Heart right ventricle (tissue), 16 donors: ENCODE results near the gene RASSF7. TPM values are rescaled to one million over a fixed set of nuclear protein-coding genes. Genes with fewer than 3 reads are reported as not detected.
A peak's percentile ranks its signal among the peaks of the same experiment; 100 is the strongest.

Experiments
- ATAC-seq, 8 donors: fragments of 200-7000 bp; cut with Tn5 transposase; one replicate each; pipeline ENCODE4 v1.9.1; 2020; ENCODE audit warnings: mild to moderate bottlenecking in 8 of 8, moderate library complexity in 8 of 8, moderate number of reproducible peaks in 1 of 8
- DNase-seq, 2 donors: peaks; one replicate each; pipeline ENCODE4 v3.0.0-alpha.2; 2020
- H3K27ac ChIP-seq, 10 donors: fragments of 200-600 bp; sonication (generic) in 2 of 10; one replicate each; pipeline versions ENCODE4 v1.5.0 to v1.8.0; 2020 to 2022; ENCODE audit warnings: mild to moderate bottlenecking in 3 of 10
- H3K27me3 ChIP-seq, 7 donors: fragments of 200-600 bp; one replicate each; pipeline ENCODE4 v1.8.0; 2021 to 2022; ENCODE audit warnings: mild to moderate bottlenecking in 2 of 7
- H3K36me3 ChIP-seq, 9 donors: fragments of 200-600 bp; sonication (generic) in 1 of 9; one replicate each; pipeline versions ENCODE4 v1.5.0 to v1.8.0; 2020 to 2022; ENCODE audit warnings: mild to moderate bottlenecking in 2 of 9
- H3K4me1 ChIP-seq, 9 donors: fragments of 200-600 bp; sonication (generic) in 1 of 9; one replicate each; pipeline versions ENCODE4 v1.5.0 to v1.8.0; 2020 to 2022; ENCODE audit warnings: mild to moderate bottlenecking in 4 of 9
- H3K4me3 ChIP-seq, 10 donors: fragments of 200-600 bp; sonication (generic) in 2 of 10; one replicate each; pipeline versions ENCODE4 v1.5.0 to v1.8.0; 2020 to 2022; ENCODE audit warnings: mild to moderate bottlenecking in 7 of 10, moderate library complexity in 2 of 10
- H3K9me3 ChIP-seq, 11 donors: fragments of 200-600 bp in 10 of 11; sonication (generic) in 2 of 11; one replicate each; pipeline versions ENCODE4 v1.5.0 to v1.8.0; 2013 to 2022; ENCODE audit warnings: mild to moderate bottlenecking in 2 of 11, control low read depth in 1 of 11, moderate library complexity in 1 of 11
- CTCF ChIP-seq, 9 donors: fragments of 200-600 bp; sonication (generic) in 2 of 9; IDR thresholded peaks; one replicate each; pipeline versions ENCODE4 v1.5.0 to v1.8.0; 2021 to 2022; ENCODE audit warnings: antibody characterized with exemption in 9 of 9, mild to moderate bottlenecking in 5 of 9, moderate library complexity in 1 of 9
- WGBS, 2 donors: extraction: QIAGEN DNeasy Blood & Tissue Kit; methylation state at CpG; one replicate each; pipeline ENCODE4 v1.1.7; 2013; ENCODE audit warnings: inconsistent platforms in 1 of 2; 5-methylcytosine and 5-hydroxymethylcytosine counted together
- intact Hi-C, 10 donors: fragments of 100-400 bp; cut with DNase I; formaldehyde crosslinking; loops; one replicate each; pipeline versions ENCODE4 v1.11.1 to v1.14.2; 2022
- long read RNA-seq, 3 donors: library from polyadenylated mRNA; unstranded; transcript quantifications; one replicate each; pipeline ENCODE4 v2.0.0, GENCODE V29; 2020 to 2021
- polyA plus RNA-seq, 2 donors: library from polyadenylated mRNA; stranded (reverse); fragments of 200-250 nt; gene quantifications; one replicate each; pipeline ENCODE4 v1.2.3, GENCODE V29; 2013
- total RNA-seq, 10 donors: library from RNA; stranded (reverse); fragmentation: NEBNext Ultra II Directional in 3 of 10; extraction: Animal tissue kit (Norgen Biotek cat#: 25700) in 3 of 10; gene quantifications; one replicate each; pipeline versions ENCODE4 v1.2.1 to v1.2.4, GENCODE V29; 2021 to 2023
- donor health status: Arrhythmogenic right ventricular cardiomyopathy.
- donor health status: ischemic (EF 13 %, LVEDD 7.1; RV severe dilation, severe dysfunction).
- donor health status: healthy with polysubstance abuse.
- donor health status: DM: no; HTN: yes; CAD: no.
- donor health status: DM: no; HTN: no; CAD: no.
- donor health status: ischemic (EF 25% LVEDD 6.9; RV normal size, moderate dysfunction).
- donor health status: ischemic (EF 25% LVEDD 5.7; RV mildly dilated, moderate dysfunction).
- donor health status: healthy.
- donor health status: DM: yes; HTN: yes; CAD: no.
- donor health status: Ischemic cardiomyopathy.
- donor health status: ischemic (EF 35%, LVEDD 5.7; RV mildly dilated, moderate dysfunction).
- donor health status: nonischemic (EF 11% LVEDD 7.7; RV severe dilation, severe dysfunction).
- donor health status: DM: yes; HTN: yes; CAD: no.
- donor health status: PGD.
- donor health status: ischemic (EF 29% LVEDD 5.4; RV normal size, mild dysfunction).
- donor health status: nonischemic (EF 23%, LVEDD 6.1; RV moderate dilation, normal function).

Gene RASSF7
- total RNA-seq (1 to 10 TPM in 9 of 10 donors, under 1 TPM in 1; 0.96 to 4.0 (median 2.1) TPM), polyA plus RNA-seq (10 to 100 TPM in 1 of 2 donors, 1 to 10 TPM in 1; 6.9 to 14.2 TPM)
- long read RNA-seq, donor 1, transcript RASSF7-201 (4 exons, 1,731 nt): major isoform, 6 of 15 reads
- long read RNA-seq, donor 1, partial matches to known transcripts: 2 of 15 reads
- long read RNA-seq, donor 1, other reads (novel, unspliced or antisense): 6 of 15 reads
- long read RNA-seq, donor 2, transcript RASSF7-201 (4 exons, 1,731 nt): major isoform, 9 of 15 reads
- long read RNA-seq, donor 2, partial matches to known transcripts: 2 of 15 reads
- long read RNA-seq, donor 2, other reads (novel, unspliced or antisense): 4 of 15 reads
- long read RNA-seq, donor 3, partial matches to known transcripts: 0 of 5 reads
- long read RNA-seq, donor 3, other reads (novel, unspliced or antisense): 1 of 5 reads

DNA sequence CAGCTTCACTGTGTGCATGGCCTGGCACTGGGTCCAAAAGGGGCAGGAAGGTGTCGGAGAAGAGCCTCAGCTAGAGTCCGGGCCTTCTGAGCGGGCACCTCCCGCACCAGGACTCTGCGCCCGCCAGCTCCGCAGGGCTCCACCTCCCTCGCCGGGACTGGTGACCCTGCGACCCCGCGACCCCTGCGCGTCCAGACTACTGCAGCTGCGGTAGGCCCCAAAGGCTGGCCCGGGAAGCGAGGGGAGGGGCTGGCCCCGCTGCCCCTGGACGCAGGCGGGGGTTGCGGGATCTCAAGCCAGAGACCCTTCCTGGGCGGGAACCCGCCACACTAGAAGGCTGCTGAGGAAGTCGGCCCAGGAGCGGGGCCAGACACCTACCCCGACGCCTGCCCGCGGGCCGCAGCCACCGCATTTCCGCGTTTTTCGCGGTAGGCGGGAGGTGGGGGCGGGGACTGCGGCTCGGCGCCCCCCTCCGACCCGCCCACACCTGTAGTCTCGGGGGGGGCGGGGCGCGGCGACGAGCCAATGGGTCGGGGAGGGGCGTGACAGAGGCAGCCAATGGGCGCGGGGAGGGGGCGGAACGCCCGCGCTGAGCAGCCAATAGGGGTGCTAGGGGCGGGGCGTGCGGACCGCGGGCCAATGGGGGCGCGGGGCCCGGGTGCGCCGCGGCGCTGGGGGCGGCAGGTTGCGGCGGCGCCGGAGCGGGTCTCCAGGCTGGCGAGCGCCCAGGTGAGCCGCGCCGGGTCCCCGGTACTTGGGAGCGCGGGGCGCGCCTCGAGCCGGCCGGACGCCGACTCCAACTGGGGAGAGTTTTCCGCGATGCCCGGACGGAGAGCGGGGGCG lies at the start of gene RASSF7, which contains the start of gene LMNTD2:
TSS of gene RASSF7 (plus strand) at position 666 of the 843 bp plus-strand sequence. CDS start 799 bp downstream, outside the sequence.
TSS of gene LMNTD2 (minus strand) at position 434 of the 843 bp plus-strand sequence. CDS start at position 412, 22 bp downstream.
- peaks cover 9 to 26% (median 18%) of the 10 kb centered on the region in 9 donors for H3K4me1 ChIP-seq
- DNase-seq: peak; percentile 90 to 93
- no peak for TF ChIP-seq CTCF (IDR thresholded peaks at IDR 0.05)
- intact Hi-C loops: no loop called here
- 1 to 3% methylated on average over 39 to 94 of the region's 95 CpGs for WGBS, 2 donors
- H3K36me3 ChIP-seq: peaks cover 0 to 8% (median 0%) of the 10 kb centered on the region in 9 donors
- H3K27me3 ChIP-seq: peaks cover 9 to 45% (median 39%) of the 10 kb centered on the region in 7 donors
- peak; percentile 82 to 97 (median 96) for ATAC-seq
- peak within 1 kb of the TSS; percentile 65 to 90 (median 73) for H3K4me3 ChIP-seq
- no peaks in the 10 kb centered on the region for H3K9me3 ChIP-seq
- H3K27ac ChIP-seq: peak within 1 kb of the TSS in 8 of 10 donors; percentile 49 to 85 (median 58)

DNA sequence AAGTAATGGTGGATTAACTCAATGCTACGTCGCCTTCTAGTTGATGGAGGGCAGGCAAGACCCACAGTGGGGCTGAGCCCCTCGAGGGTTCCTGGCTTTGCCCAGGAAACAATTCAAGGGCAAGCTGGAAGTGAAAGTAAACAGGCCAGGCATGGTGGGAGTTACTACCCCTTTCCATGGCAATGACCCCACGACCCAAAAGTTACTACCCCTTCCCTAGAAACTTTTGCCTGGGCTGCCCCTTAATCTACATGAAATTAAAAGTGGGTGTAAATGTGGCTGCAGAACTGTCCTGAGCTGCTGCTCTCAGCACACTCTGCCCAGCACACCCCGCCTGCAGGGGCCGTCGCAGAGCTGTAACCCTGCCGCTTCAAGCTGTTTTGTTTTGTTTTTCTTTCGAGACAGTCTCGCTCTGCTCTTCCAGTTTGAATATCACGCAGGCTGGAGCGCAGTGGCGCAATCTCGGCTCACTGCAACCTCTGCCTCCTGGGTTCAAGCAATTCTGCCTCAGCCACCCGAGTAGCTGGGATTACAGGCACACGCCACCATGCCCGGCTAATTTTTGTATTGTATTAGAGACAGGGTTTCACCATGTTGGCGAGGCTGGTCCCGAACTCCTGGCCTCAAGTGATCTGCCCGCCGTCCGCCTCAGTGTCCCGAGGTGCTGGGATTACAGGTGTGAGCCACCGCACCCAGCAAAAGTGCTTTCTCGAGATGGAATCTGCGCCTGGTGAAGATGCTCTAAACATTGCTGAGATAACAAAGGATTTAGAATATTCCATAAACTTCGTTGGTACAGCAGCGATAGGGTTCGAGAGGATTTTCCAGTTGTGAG lies 47.8 kb upstream of the RASSF7 start:
- Histone ChIP-seq H3K27ac (no peak overlapping the region), H3K36me3 (peaks cover 0 to 72% (median 0%) of the 10 kb centered on the region in 9 donors), H3K4me3 (no peak overlapping the region), H3K27me3 (no peaks in the 10 kb centered on the region), H3K4me1 (peaks cover 0 to 5% (median 2%) of the 10 kb centered on the region in 9 donors), H3K9me3 (peaks cover 0 to 14% (median 0%) of the 10 kb centered on the region in 11 donors)
- intact Hi-C loops: loop anchor here in 3 of 10 donors (10.0 kb wide), 3 partner anchors 62 to 118 kb away; partner anchors contain the start of genes PHRF1 (in 1 of the 3) and PKP3 (in 1 of the 3)
- ATAC-seq (no peak), DNase-seq (no peak)
- TF ChIP-seq CTCF (IDR thresholded peaks at IDR 0.05): no peak
- 92 to 94% methylated on average over 29 of the region's 29 CpGs for WGBS, 2 donors

- intact Hi-C loops: loop anchor here in 5 of 10 donors (5.0 to 10.0 kb wide), 5 partner anchors 60 to 120 kb away; partner anchors contain the start of genes PHRF1 (in 1 of the 5) and PKP3 (in 1 of the 5)
Measured at GRCh38 chr11:514606-515005, 46.2 kb upstream of the RASSF7 start.

More at GRCh38 chr11:514606-515005, 46.2 kb upstream of the RASSF7 start:
- Histone ChIP-seq H3K27ac (no peak overlapping the region), H3K27me3 (no peaks in the 10 kb centered on the region), H3K36me3 (peaks cover 0 to 58% (median 0%) of the 10 kb centered on the region in 9 donors), H3K9me3 (peaks cover 0 to 14% (median 0%) of the 10 kb centered on the region in 11 donors), H3K4me1 (peaks cover 0 to 11% (median 5%) of the 10 kb centered on the region in 9 donors), H3K4me3 (no peak overlapping the region)
- WGBS, 2 donors: 92 to 93% methylated on average over 10 of the region's 10 CpGs
- no peak for TF ChIP-seq CTCF (IDR thresholded peaks at IDR 0.05)
- no peak for ATAC-seq
- DNase-seq: no peak
